Stomach (tissue), 9 donors: ENCODE measurements around the gene MAN1B1. TPM values are rescaled to one million over a fixed set of nuclear protein-coding genes. Genes with fewer than 3 reads are reported as not detected.

Source experiments
- DNase-seq, 2 donors: peaks; one replicate each; pipeline versions ENCODE4 v3.0.0 to v3.0.0-alpha.2; 2013 to 2019
- H3K27ac ChIP-seq, 5 donors: fragments of 200-600 bp in 4 of 5; sonication (generic) in 4 of 5; one replicate each; pipeline ENCODE4 v1.5.1; 2013 to 2019; ENCODE audit warnings: mild to moderate bottlenecking in 1 of 5, moderate library complexity in 1 of 5
- H3K27me3 ChIP-seq, 3 donors: fragments of 200-600 bp; sonication (generic); one replicate each; pipeline ENCODE4 v1.5.1; 2017 to 2019; ENCODE audit warnings: mixed run types in 1 of 3
- H3K36me3 ChIP-seq, 4 donors: fragments of 200-600 bp; sonication (generic); 1 replicate in 3 of 4; 2 replicates in 1 of 4; pipeline ENCODE4 v1.5.1; 2016 to 2019
- H3K4me1 ChIP-seq, 4 donors: fragments of 200-600 bp; sonication (generic); one replicate each; pipeline ENCODE4 v1.5.1; 2016 to 2019
- H3K4me3 ChIP-seq, 4 donors: fragments of 200-600 bp; sonication (generic) in 3 of 4; one replicate each; pipeline ENCODE4 v1.5.1; 2016 to 2019; ENCODE audit warnings: mild to moderate bottlenecking in 1 of 4
- H3K9me3 ChIP-seq, 4 donors: fragments of 200-600 bp; sonication (generic); one replicate each; pipeline ENCODE4 v1.5.1; 2016 to 2019
- EP300 ChIP-seq: sonication (generic); formaldehyde crosslinking; IDR thresholded peaks from one replicate; pipeline ENCODE4 v1.6.1; 2017; ENCODE audit warnings: antibody characterized with exemption
- POLR2A ChIP-seq, 4 donors: fragments of 450-650 bp; IDR thresholded peaks; one replicate each; pipeline ENCODE4 v1.6.1; 2016; ENCODE audit warnings: antibody characterized with exemption in 4 of 4, control low read depth in 2 of 4, mild to moderate bottlenecking in 1 of 4, moderate library complexity in 1 of 4
- POLR2AphosphoS5 ChIP-seq, 3 donors: sonication (generic); formaldehyde crosslinking; IDR thresholded peaks; one replicate each; pipeline ENCODE4 v1.6.1; 2016; ENCODE audit warnings: antibody characterized with exemption in 3 of 3
- WGBS, 5 donors: extraction: QIAGEN DNeasy Blood & Tissue Kit in 3 of 5; methylation state at CpG; one replicate each; pipeline versions ENCODE4 v1.1.5 to v1.1.7; 2013 to 2018; 5-methylcytosine and 5-hydroxymethylcytosine counted together
- intact Hi-C: fragments of 100-400 bp; cut with DNase I; formaldehyde crosslinking; loops from one replicate; pipeline ENCODE4 v1.15.1; 2023; ENCODE audit warnings: low total_unique reads
- polyA plus RNA-seq, 3 donors: library from polyadenylated mRNA; stranded (reverse); fragments of 200-250 nt; gene quantifications; one replicate each; pipeline ENCODE4 v1.2.3, GENCODE V29; 2013
- total RNA-seq, 5 donors: library from RNA; depleted of rRNA; stranded (reverse); fragments of >200 nt; gene quantifications; one replicate each; pipeline versions ENCODE4 v1.1.0 to v1.2.3, GENCODE V29; 2014 to 2016
- TF ChIP-seq, protein P1 (sequence below), 7 experiments: fragments of 450-650 bp in 4 of 7; fragments of 200-600 bp in 3 of 7; sonication (generic) in 3 of 7; IDR thresholded peaks; one replicate each; pipeline ENCODE4 v1.5.1; 2016 to 2019; ENCODE audit warnings: antibody characterized with exemption in 7 of 7, control low read depth in 2 of 7, mild to moderate bottlenecking in 1 of 7
- donor health status: healthy with polysubstance abuse.
- donor health status: Bipolar disorder and iron deficiency.
- donor health status: healthy.

Gene MAN1B1
- total and polyA plus RNA-seq, 8 donors = 4.7 to 167 (median 39.8) TPM

DNA sequence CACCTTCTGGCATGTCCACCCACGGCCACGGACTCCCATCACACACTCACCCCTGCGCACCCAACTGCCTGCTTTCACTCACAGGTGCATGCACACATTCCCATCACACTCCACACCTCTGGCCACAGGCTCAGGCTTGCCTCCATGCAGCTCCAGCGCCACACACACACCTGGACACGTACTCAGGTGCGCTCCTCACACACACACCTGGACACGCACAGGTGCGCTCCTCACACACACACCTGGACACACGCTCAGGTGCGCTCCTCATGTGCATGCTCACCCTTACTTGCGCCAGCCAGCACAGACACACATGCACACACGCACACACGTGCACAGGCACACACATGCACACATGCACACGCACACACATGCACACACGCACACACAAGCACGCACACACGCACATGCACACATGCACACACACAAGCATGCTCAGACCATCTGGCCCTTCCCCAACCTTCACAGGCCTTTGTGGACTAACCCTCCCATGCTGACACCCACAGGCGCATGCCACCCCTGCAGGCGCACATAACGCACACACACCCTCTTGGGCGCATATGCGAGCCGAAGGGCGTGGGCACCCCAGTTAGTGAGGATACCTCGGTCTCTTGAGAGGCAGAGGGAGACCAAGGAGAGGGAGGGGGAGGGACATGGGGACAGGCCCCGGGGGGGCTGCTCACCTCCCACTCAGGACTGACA lies 60.5 kb downstream of the MAN1B1 start:
- no peak for DNase-seq
- WGBS, 5 donors = 76 to 88% (median 80%) methylated on average over 26 of the region's 26 CpGs
- H3K27ac ChIP-seq = no peak overlapping the region
- no peaks in the 10 kb centered on the region for H3K36me3 ChIP-seq
- no peak overlapping the region for H3K4me3 ChIP-seq
- intact Hi-C loops = no loop called here
- H3K27me3 ChIP-seq = peaks cover 5 to 72% (median 41%) of the 10 kb centered on the region in 3 donors
- H3K9me3 ChIP-seq = peaks cover 0 to 3% (median 0%) of the 10 kb centered on the region in 4 donors
- TF ChIP-seq, protein P1, sequence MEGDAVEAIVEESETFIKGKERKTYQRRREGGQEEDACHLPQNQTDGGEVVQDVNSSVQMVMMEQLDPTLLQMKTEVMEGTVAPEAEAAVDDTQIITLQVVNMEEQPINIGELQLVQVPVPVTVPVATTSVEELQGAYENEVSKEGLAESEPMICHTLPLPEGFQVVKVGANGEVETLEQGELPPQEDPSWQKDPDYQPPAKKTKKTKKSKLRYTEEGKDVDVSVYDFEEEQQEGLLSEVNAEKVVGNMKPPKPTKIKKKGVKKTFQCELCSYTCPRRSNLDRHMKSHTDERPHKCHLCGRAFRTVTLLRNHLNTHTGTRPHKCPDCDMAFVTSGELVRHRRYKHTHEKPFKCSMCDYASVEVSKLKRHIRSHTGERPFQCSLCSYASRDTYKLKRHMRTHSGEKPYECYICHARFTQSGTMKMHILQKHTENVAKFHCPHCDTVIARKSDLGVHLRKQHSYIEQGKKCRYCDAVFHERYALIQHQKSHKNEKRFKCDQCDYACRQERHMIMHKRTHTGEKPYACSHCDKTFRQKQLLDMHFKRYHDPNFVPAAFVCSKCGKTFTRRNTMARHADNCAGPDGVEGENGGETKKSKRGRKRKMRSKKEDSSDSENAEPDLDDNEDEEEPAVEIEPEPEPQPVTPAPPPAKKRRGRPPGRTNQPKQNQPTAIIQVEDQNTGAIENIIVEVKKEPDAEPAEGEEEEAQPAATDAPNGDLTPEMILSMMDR (IDR thresholded peaks at IDR 0.05) = no peak
- TF ChIP-seq POLR2A (IDR thresholded peaks at IDR 0.05) (no peak), POLR2AphosphoS5 (IDR thresholded peaks at IDR 0.05) (no peak), EP300 (no peak)
- H3K4me1 ChIP-seq = no peaks in the 10 kb centered on the region

GRCh38 chr9:137147793-137148160 lies 61.0 kb downstream of the MAN1B1 start:
- H3K4me3 ChIP-seq = no peak overlapping the region
- H3K27ac ChIP-seq = no peak overlapping the region
- peaks cover 0 to 3% (median 0%) of the 10 kb centered on the region in 4 donors for H3K9me3 ChIP-seq
- no peak for TF ChIP-seq POLR2AphosphoS5 (IDR thresholded peaks at IDR 0.05)
- TF ChIP-seq, protein P1 (IDR thresholded peaks at IDR 0.05) = no peak
- TF ChIP-seq EP300 = no peak
- no peak for TF ChIP-seq POLR2A (IDR thresholded peaks at IDR 0.05)
- DNase-seq = no peak
- peaks cover 3 to 66% (median 36%) of the 10 kb centered on the region in 3 donors for H3K27me3 ChIP-seq
- 18 to 29% (median 24%) methylated on average over 22 to 24 of the region's 24 CpGs for WGBS, 5 donors
- no peaks in the 10 kb centered on the region for H3K36me3 ChIP-seq
- H3K4me1 ChIP-seq = no peaks in the 10 kb centered on the region
- intact Hi-C loops = no loop called here

DNA sequence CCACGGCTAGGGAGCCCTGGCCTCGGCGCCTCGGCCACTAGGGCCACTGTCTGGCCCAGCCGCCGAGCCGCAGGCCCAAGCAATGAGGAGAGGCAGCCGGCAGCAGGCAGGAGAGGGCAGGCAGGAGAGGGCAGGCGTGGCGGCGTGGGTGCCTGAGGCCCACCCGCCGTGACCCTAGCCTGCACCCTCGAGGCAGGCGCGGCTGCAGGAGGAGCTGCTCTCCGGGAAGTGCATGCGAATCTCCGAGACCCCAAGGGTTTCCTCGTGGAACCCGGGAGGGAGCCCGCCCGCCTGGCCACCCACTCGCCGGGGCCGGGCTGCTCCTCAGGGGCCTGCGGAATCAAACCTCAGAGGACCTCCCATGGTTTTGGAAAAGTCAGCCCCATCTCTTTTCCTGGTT lies 61.5 kb downstream of the MAN1B1 start:
- intact Hi-C loops = no loop called here
- TF ChIP-seq POLR2AphosphoS5 (IDR thresholded peaks at IDR 0.05) = no peak
- no peak for TF ChIP-seq EP300
- TF ChIP-seq, protein P1 (IDR thresholded peaks at IDR 0.05) = no peak
- TF ChIP-seq POLR2A (IDR thresholded peaks at IDR 0.05) = no peak
- Histone ChIP-seq H3K36me3 (no peaks in the 10 kb centered on the region), H3K4me1 (no peaks in the 10 kb centered on the region), H3K9me3 (peaks cover 0 to 3% (median 0%) of the 10 kb centered on the region in 4 donors), H3K27ac (no peak overlapping the region), H3K4me3 (no peak overlapping the region), H3K27me3 (peaks cover 3 to 62% (median 31%) of the 10 kb centered on the region in 3 donors)
- DNase-seq = no peak
- WGBS, 5 donors = 67 to 75% (median 69%) methylated on average over 15 to 27 of the region's 27 CpGs

- no peaks in the 10 kb centered on the region for H3K36me3 ChIP-seq
- TF ChIP-seq POLR2A (IDR thresholded peaks at IDR 0.05) (no peak), EP300 (no peak), POLR2AphosphoS5 (IDR thresholded peaks at IDR 0.05) (no peak)
- TF ChIP-seq, protein P1 (IDR thresholded peaks at IDR 0.05) = no peak
- no peak for DNase-seq
- peaks cover 0 to 3% (median 0%) of the 10 kb centered on the region in 4 donors for H3K9me3 ChIP-seq
- 79 to 87% (median 83%) methylated on average over 14 to 19 of the region's 19 CpGs for whole genome bisulfite sequencing, 5 donors
- H3K27me3 ChIP-seq = peaks cover 3 to 61% (median 28%) of the 10 kb centered on the region in 3 donors
- no peak overlapping the region for H3K4me3 ChIP-seq
- no peak overlapping the region for H3K27ac ChIP-seq
- no peaks in the 10 kb centered on the region for H3K4me1 ChIP-seq
- intact Hi-C loops = no loop called here
Observed at GRCh38 chr9:137148661-137149060, 61.9 kb downstream of the MAN1B1 start.
